Measurements from ENCODE around the gene SURF6. TPM values are rescaled to one million over a fixed set of nuclear protein-coding genes. Genes with fewer than 3 reads are reported as not detected.

The SURF6 gene
- total RNA-seq, 1 donor: 7.6 TPM

GRCh38 chr9:133342570-133342969, 6.6 kb upstream of the SURF6 start:
- no peaks in the 10 kb centered on the region for H3K27me3 ChIP-seq (ENCODE audit: insufficient read depth, low read length)
- H4K20me1 ChIP-seq (ENCODE audit: insufficient read depth, low read length): peaks cover 16% of the 10 kb centered on the region
- H3K4me3 ChIP-seq (ENCODE audit: insufficient read depth, low read length): no peak overlapping the region
- peaks cover 26% of the 10 kb centered on the region for H3K79me2 ChIP-seq (ENCODE audit: insufficient read depth, low read length)
- peak; percentile 87 for DNase-seq (ENCODE audit: insufficient read length, low spot score, missing footprints)
- no peak overlapping the region for H3K4me2 ChIP-seq (ENCODE audit: insufficient read depth, low read length)
- peaks cover 7% of the 10 kb centered on the region for H3K4me1 ChIP-seq (ENCODE audit: insufficient read depth, low read length)
- peaks cover 63% of the 10 kb centered on the region for H3K36me3 ChIP-seq (ENCODE audit: insufficient read depth, low read length)
- peak; percentile 14 for TF ChIP-seq CTCF (IDR thresholded peaks at IDR 0.05; ENCODE audit: extremely low read depth, low read depth, low read length)
- no peak overlapping the region for H2AFZ ChIP-seq (ENCODE audit: low read length)
- no peak overlapping the region for H3K27ac ChIP-seq (ENCODE audit: low read depth, low read length)
- no peaks in the 10 kb centered on the region for H3K9me3 ChIP-seq (ENCODE audit: low read depth, low read length)

- Histone ChIP-seq H3K4me2 (ENCODE audit: insufficient read depth, low read length) (no peak overlapping the region), H4K20me1 (ENCODE audit: insufficient read depth, low read length) (peaks cover 16% of the 10 kb centered on the region), H2AFZ (ENCODE audit: low read length) (no peak overlapping the region), H3K9me3 (ENCODE audit: low read depth, low read length) (no peaks in the 10 kb centered on the region), H3K79me2 (ENCODE audit: insufficient read depth, low read length) (peaks cover 22% of the 10 kb centered on the region), H3K36me3 (ENCODE audit: insufficient read depth, low read length) (peaks cover 63% of the 10 kb centered on the region), H3K4me3 (ENCODE audit: insufficient read depth, low read length) (no peak overlapping the region), H3K27ac (ENCODE audit: low read depth, low read length) (no peak overlapping the region), H3K4me1 (ENCODE audit: insufficient read depth, low read length) (peaks cover 7% of the 10 kb centered on the region), H3K27me3 (ENCODE audit: insufficient read depth, low read length) (no peaks in the 10 kb centered on the region)
- DNase-seq (ENCODE audit: insufficient read length, low spot score, missing footprints): peak; percentile 65
- TF ChIP-seq CTCF (IDR thresholded peaks at IDR 0.05; ENCODE audit: extremely low read depth, low read depth, low read length): peak; percentile 13
These were observed 6.0 kb upstream of the SURF6 start for GRCh38 chr9:133342069-133342406.

- TF ChIP-seq CTCF (IDR thresholded peaks at IDR 0.05; ENCODE audit: extremely low read depth, low read depth, low read length): no peak
- no peak overlapping the region for H3K4me3 ChIP-seq (ENCODE audit: insufficient read depth, low read length)
- H2AFZ ChIP-seq (ENCODE audit: low read length): no peak overlapping the region
- no peak overlapping the region for H3K27ac ChIP-seq (ENCODE audit: low read depth, low read length)
- H3K36me3 ChIP-seq (ENCODE audit: insufficient read depth, low read length): peaks cover 63% of the 10 kb centered on the region
- H3K9me3 ChIP-seq (ENCODE audit: low read depth, low read length): no peaks in the 10 kb centered on the region
- peaks cover 17% of the 10 kb centered on the region for H3K79me2 ChIP-seq (ENCODE audit: insufficient read depth, low read length)
- peaks cover 8% of the 10 kb centered on the region for H3K4me1 ChIP-seq (ENCODE audit: insufficient read depth, low read length)
- peaks cover 15% of the 10 kb centered on the region for H4K20me1 ChIP-seq (ENCODE audit: insufficient read depth, low read length)
- H3K27me3 ChIP-seq (ENCODE audit: insufficient read depth, low read length): no peaks in the 10 kb centered on the region
- DNase-seq (ENCODE audit: insufficient read length, low spot score, missing footprints): peak; percentile 27
- H3K4me2 ChIP-seq (ENCODE audit: insufficient read depth, low read length): no peak overlapping the region
These were observed 5.5 kb upstream of the SURF6 start for GRCh38 chr9:133341369-133342068.

- peaks cover 8% of the 10 kb centered on the region for H3K4me1 ChIP-seq (ENCODE audit: insufficient read depth, low read length)
- peaks cover 60% of the 10 kb centered on the region for H3K36me3 ChIP-seq (ENCODE audit: insufficient read depth, low read length)
- no peak overlapping the region for H2AFZ ChIP-seq (ENCODE audit: low read length)
- H3K4me3 ChIP-seq (ENCODE audit: insufficient read depth, low read length): no peak overlapping the region
- no peak for TF ChIP-seq CTCF (IDR thresholded peaks at IDR 0.05; ENCODE audit: extremely low read depth, low read depth, low read length)
- H3K27me3 ChIP-seq (ENCODE audit: insufficient read depth, low read length): no peaks in the 10 kb centered on the region
- peaks cover 12% of the 10 kb centered on the region for H3K79me2 ChIP-seq (ENCODE audit: insufficient read depth, low read length)
- no peaks in the 10 kb centered on the region for H3K9me3 ChIP-seq (ENCODE audit: low read depth, low read length)
- H3K4me2 ChIP-seq (ENCODE audit: insufficient read depth, low read length): no peak overlapping the region
- peaks cover 9% of the 10 kb centered on the region for H4K20me1 ChIP-seq (ENCODE audit: insufficient read depth, low read length)
- peak; percentile 18 for DNase-seq (ENCODE audit: insufficient read length, low spot score, missing footprints)
- H3K27ac ChIP-seq (ENCODE audit: low read depth, low read length): no peak overlapping the region
These were observed 4.9 kb upstream of the SURF6 start for GRCh38 chr9:133340916-133341315.

All from osteoblast (primary cell).